Measurements from ENCODE around the gene NPRL2.
A peak's percentile ranks its signal among the peaks of the same experiment; 100 is the strongest.
"Not testable (repeated sequence)": the region's sequence is repeated elsewhere in the genome, so short reads cannot be mapped to it uniquely, and the experiment has no call there.

The NPRL2 gene

GRCh38 chr3:50327129-50327528 is 23.4 kb downstream of the NPRL2 start:
- DNase-seq (ENCODE audit: low spot score), result no peak

DNA sequence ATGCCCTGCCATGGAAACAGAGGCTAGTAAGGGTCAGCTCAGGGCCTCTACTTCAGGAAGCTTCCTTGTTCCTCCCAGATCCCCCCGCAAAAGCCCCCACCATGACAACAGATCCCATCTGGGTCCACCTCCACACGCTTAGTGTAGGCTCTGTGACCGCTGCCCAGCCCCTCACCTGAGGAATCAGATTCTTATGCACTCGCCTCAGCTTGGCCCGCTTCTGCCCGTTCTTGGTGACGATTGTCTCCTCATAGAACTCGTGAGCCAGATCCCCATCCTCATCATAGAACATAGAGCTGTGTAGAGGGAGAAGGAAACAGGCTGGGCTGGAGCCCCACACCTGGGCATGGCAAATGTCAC is 24.4 kb downstream of the NPRL2 start:
- no peak for DNase-seq (ENCODE audit: low spot score)

DNA sequence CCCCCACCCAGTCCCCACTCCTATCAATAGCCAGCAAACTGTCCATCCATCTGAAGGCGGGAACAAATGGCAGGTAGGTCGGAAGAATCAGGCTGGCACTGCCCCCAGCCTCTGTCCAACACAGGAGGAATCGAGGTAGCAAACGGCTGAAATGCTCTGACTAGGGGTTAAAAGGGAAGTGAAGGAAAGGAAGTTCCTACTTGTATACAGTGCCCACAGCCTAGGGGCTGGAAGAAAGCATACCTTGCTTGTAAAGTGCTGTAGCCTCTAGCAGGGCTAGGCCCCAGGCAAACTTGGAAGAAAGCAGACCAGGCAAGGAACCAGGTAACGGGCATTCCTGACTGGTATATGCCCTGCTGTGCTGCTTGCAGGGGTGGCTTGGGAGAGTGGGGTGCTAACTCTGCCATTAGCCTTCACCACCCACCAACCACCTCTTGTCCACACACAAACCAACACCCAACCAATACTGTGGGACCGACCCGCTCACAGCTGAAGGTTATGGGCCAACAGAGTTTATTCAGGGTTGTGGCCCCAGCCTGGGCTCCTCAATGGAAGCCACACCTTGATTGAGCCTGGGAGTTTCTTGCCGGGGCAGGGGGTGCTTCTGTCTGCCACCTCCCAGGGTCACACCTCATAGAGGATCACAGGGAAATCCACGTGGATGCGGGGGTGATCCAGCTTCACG is 24.9 kb downstream of the NPRL2 start:
- no peak for DNase-seq (ENCODE audit: low spot score)

DNA sequence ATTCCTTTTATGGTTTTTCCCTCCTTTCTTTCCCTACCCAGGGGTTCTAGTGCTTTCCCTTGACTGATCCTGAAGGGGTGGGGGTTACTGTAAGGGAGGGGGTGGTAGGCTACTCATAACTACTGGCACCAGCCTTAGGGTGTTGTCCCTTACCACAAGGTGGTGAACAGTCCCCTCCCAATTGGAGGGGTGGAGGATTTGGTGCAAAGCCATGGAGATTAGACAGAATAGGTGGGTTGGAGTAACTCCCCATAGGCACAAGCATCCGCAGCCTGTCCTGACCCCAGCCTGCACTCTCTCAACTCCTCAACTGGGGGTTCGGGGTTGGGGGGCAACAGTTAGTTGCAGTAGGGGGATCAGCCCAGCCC is 25.5 kb downstream of the NPRL2 start:
- DNase-seq (ENCODE audit: low spot score), result no peak

DNA sequence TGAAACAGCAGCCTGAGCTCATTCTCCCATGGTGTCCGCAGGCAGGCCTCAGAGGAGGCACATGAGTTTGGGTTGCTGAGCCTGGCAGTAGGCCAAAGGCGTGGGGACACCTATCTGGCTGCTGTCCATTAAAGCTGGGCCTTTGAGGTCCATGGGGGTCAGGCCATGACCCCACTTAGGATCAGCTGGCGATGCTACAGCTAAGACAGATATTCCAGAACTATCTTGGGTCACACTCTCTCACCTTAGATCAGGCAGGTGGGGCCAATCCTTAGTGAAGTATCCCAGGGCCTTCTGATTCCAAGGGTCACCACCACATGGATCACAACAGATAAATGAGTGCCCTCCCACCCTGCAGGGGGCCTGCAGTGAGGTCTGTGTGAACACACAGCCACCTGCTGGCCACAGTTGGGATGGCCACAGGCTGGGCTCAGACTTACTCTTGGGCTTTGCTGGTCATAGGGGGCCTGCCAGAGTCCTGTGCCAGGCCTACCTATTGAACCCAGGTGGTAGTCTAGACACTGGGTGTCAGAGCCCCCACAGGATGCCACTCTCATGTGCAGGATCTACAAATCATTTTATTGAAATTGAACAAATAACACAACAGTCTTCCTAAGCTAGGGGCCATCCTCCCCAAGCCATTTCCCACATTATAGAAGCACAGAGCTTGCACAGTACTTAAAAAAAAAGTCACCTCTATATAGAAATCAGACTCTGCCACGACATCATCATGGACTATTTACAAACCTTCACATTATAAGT is 26.0 kb downstream of the NPRL2 start:
- DNase-seq (ENCODE audit: low spot score), result peak; percentile 82

DNA sequence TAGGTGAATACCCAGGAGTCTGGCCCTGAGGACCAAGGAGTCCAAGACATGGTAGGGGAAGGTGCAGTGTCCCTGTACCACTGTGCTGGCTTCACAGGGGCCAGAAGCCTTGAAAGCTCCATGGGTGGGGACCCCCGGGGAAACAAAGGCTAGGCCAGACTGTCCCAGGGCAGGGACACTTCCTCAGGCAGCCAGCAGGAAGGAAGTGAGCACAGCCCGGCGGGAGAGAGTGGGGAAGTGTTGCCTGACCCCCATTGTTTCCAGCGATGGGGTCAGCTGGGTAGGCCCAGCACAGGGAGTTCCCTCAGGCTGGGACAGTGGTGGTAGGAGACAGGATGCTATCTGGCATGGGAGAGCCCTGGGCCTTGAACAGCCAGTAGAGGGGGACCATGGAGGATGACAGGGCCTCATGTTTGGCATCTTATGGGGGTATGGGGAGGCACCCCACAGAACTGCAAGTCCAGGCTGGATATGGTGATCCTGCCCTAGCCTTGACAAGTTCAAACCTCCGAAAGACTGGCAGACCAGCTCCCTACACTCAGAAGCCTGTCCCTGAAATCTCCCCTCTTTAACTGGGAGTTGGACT is 26.9 kb downstream of the NPRL2 start:
- no peak for DNase-seq (ENCODE audit: low spot score)

DNA sequence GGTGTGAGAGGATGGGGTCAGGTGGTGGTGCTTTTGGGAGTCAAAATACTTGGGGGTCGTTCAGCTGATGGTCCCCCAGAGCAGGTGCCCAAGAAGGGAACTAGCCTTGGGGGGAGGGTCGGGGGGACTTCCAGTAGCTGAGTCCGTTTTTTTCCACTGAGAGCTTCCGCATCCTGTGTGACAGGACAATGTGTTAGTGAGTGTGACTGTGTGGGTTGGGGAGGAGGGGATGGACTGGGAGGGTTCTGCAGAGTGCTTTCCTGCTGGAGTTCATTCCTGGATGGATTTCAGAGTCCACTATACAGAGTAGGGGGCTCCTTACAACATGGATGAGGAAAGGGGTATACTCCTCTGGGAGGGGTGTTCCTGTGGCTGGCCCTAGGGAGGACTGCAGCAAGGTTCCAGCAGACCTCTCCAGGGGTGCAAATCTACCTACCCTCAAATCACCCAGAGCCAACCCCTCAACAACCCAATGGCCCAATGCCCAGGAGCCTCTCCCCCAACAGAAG is 27.4 kb downstream of the NPRL2 start:
- DNase-seq (ENCODE audit: low spot score), result no peak

DNA sequence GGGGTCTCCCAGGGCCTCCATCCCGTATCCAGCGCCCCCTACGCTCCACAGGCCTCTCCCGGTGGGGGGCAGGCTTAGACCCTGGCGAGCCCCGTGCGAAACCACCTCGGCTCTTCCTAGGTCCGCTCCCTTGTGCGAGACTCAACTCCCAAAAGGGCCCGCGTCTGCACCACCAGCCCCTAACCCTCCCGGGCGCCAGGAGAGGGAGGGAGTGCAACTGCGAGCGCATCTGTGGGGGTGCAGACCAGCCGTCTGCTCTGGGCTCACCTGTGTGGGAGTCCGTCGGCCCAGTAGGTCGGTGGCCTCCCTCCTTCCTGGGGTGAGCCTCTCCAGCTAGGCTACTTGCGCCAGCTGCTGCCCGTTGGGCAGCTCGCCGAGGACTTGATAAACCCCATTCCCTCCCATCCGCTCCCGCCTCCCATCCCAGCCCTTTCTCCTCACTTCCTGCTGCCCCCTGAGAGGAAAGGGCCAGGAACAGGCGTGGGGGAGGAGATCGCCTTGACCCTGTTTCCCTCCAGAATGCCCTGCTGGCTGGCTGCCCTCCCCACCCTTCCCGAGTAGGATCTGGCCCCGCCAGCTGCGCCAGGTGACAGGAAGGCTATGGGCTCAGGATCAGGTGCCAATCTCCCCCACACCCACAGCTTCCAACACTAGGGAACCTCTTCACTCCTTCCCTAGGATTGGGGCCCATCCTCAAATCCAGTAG is 28.0 kb downstream of the NPRL2 start, which contains the start of gene HYAL2:
HYAL2 (minus strand) TSS at position 360 of the 706 bp plus-strand sequence. CDS start 2,256 bp downstream, outside the sequence.
- no peak for DNase-seq (ENCODE audit: low spot score)

DNA sequence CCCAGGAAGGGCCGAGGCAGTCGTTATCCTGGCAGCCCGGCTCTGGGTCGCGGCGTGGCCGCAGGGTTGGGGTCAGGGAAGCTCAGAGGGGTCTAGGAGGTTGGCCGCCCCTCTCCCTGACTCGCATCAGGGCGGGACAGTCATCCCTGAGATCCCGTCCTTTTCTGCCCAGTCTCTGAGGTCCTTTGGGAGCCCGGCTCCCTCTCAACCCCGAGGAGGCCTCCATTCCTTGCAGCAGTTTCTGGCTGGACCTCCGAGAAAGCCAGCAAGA is 28.5 kb downstream of the NPRL2 start:
- DNase-seq (ENCODE audit: low spot score), result no peak

GRCh38 chr3:50321336-50322114 is 29.1 kb downstream of the NPRL2 start:
- DNase-seq (ENCODE audit: low spot score), result peak; percentile 94

DNA sequence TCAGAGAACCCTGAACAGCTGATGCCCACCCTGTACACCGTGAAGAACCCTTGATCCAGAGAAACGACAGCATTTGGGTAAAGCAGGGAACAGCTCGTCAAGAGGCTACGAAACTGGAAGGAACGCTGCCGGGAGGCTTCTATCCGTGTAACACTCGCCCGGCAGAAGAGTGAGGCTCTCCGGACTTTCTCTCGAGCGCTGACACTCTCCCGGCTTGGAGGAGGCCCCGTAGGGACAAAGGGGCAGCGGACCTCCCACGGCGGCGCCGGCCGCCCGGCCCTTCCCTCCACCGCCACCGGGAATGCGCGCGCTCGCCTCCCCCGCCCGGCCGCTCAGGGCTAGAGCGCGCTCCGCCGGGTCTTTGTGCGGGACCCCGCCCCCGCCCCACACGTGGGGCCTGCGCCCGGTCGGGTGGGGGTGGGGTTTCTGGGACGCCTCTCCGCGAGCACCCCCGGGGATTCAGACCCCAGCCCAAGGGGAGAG is 29.7 kb downstream of the NPRL2 start:
- peak; percentile 92 for DNase-seq (ENCODE audit: low spot score)

DNA sequence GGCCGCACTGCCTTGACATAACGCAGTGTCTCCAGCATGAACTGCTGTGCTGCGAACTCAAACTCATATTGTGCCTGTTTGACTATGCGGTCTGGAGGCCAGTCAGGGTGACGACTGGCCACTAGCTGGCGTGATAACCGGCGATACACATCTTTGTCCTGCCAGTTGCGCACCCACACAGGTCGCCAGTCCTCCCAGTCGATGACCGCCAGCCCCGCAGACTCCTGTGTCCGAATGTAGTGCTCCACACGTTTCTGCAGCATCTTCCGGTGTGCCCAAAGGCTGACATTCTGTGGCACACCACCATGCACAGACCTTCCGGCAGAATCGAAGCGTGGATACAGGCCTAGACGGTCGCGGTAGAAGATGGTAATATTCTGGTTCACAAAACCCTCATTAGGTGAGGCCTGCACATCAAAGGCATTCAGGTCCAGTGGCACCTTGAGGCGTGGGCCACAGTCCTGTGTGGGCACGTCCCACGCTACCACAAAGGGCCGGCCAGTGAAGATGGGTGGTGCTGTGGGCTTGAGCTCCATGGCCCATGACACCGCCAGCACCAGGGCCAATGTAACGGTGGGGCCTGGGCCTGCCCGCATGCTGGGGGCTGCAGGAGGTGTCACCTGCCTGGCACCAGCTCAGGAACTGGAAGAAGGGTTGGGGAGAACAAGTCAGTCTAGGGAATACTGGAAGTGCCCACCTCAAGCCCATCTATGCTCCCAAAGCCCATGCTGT is 30.5 kb downstream of the NPRL2 start:
- DNase-seq (ENCODE audit: low spot score), result no peak

GRCh38 chr3:50319181-50319893 is 31.2 kb downstream of the NPRL2 start:
- DNase-seq (ENCODE audit: low spot score), result no peak

GRCh38 chr3:50318615-50319014 is 32.0 kb downstream of the NPRL2 start:
- DNase-seq (ENCODE audit: low spot score), result no peak

DNA sequence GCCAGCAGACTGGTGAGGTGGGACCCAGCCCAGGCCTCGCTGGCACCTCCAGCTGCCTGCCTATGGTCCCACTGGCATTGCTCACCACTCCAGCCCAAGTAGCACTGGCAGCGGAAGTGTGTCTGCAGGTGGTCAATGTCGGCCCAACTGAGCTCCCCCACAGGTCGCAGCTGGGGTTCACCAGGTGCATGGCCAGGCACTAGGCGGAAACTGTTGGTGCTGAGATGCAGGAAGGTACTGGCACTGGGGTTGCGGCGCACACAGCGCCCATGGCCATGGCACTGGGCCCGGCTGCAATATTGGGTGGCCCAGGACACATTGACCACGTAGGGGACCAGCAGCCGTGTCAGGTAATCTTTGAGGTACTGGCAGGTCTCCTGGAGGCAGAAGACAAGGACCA is 32.4 kb downstream of the NPRL2 start:
- DNase-seq (ENCODE audit: low spot score), result no peak

- no peak for DNase-seq (ENCODE audit: low spot score)
These were observed 33.3 kb downstream of the NPRL2 start for GRCh38 chr3:50317300-50317699.

DNA sequence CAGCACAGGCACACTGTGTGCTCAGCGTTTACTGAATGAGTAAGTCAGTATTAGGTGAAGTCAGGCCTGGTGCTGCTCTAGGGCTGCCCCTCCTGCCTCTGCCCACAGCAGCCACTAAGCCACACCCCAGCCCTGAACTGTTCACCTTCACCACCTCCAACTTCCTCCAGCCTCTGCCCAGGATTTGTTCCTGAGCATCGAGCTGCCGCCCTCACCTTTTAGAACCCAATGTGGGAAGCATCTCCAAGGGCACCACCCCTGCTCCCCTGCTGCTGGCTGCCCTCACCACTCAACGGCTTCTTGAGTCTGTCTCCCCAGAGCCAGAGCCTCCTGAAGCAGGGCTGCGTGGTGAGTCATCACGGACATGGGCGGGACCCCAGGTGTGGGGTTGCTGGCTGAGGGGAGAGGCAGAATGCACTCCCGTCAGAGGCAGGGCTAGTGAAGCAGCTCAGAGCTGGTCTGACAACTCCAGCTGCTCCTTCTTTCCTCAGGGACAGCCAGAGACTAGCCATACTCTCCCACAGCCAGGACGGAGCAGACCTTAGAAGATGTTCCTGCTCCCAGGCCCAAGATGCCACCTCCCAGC is 33.8 kb downstream of the NPRL2 start:
- DNase-seq (ENCODE audit: low spot score), result no peak

DNA sequence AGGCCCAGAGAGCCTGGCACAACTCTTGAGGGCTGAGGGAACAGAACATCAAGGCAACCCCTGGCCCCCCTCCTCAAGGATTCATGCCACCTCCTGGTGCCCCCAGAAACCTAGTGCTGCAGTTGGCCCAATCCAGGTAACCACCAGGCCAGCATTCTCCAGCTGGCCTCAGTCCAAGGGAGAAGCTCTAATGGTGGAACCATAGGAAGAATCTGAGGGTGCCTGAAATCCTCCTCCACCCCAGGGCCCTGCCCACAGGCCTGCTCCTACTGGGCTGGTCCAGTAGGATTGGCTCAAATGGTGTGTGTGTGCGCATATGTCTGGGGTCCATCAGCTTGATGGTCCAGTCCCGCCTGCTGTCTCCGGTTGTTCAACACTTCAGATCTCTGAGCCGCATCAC is 35.8 kb downstream of the NPRL2 start:
- no peak for DNase-seq (ENCODE audit: low spot score)

DNA sequence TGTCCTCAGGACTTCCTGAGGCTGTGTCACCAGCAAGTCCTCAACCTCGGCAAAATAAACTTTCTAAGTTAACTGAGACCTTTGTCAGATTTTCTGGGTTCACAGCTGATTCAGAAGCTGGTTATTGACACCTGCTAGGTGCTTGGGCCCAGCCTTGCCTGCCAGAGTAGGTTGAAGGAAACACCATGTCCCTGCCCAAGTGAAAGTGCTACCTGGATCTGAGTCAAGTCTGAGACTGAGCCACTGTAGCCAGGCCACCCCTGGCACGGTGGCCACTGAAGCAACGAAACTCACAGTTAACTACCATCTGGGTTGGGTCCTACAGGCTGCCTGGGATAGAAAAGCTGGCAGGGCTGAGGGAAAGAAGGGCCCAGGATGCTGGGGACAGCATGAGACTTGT is 36.2 kb downstream of the NPRL2 start:
- DNase-seq (ENCODE audit: low spot score), result no peak

DNA sequence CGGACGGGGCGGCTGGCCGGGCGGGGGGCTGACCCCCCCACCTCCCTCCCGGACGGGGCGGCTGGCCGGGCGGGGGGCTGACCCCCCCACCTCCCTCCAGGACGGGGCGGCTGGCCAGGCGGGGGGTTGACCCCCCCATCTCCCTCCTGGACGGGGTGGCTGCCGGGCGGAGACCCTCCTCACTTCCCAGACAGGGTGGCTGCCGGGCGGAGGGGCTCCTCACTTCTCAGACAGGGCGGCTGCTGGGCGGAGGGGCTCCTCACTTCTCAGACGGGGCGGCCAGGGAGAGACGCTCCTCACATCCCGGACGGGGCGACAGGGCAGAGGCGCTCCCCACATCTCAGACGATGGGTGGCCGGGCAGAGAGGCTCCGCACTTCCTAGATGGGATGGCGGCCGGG is 38.5 kb downstream of the NPRL2 start:
- DNase-seq (ENCODE audit: low spot score), result not testable (repeated sequence)

All from GM03348 (cell line).